Kidney epithelial cell (primary cell): ENCODE data around the gene PRM3. TPM values are rescaled to one million over a fixed set of nuclear protein-coding genes. Genes with fewer than 3 reads are reported as not detected.

Experiments
- DNase-seq: peaks from one replicate; pipeline ENCODE4 v3.0.0-alpha.2; 2010; ENCODE audit warnings: low read depth
- H3K27me3 ChIP-seq: 2 replicates; pipeline ENCODE4 v1.6.0; 2011; ENCODE audit warnings: low read length; ENCODE audit not compliant: control insufficient read depth, insufficient read depth
- H3K36me3 ChIP-seq: 2 replicates; pipeline ENCODE4 v1.5.1; 2011; ENCODE audit warnings: low read length; ENCODE audit not compliant: control insufficient read depth, insufficient read depth
- H3K4me3 ChIP-seq: 2 replicates; pipeline ENCODE4 v1.5.1; 2011; ENCODE audit warnings: low read depth, mild to moderate bottlenecking, control low read depth, low read length
- CTCF ChIP-seq: IDR thresholded peaks from 2 replicates; pipeline ENCODE4 v1.5.1; 2011; ENCODE audit warnings: mild to moderate bottlenecking, moderate library complexity, low read length, control low read depth, inconsistent platforms; ENCODE audit not compliant: insufficient read depth, poor library complexity, severe bottlenecking
- total RNA-seq: library from RNA; depleted of rRNA; stranded (reverse); fragments of >200 nt; gene quantifications from 2 replicates; pipeline ENCODE4 v1.2.3, GENCODE V29; 2015

PRM3 gene
- total RNA-seq, 1 donor from 2014 or later, result not detected

GRCh38 chr16:11250786-11251524, 22.5 kb downstream of the PRM3 start:
- Histone ChIP-seq H3K4me3 (no peak overlapping the region), H3K27me3 (no peaks in the 10 kb centered on the region), H3K36me3 (peaks cover 1% of the 10 kb centered on the region)
- DNase-seq, result no peak
- no peak for TF ChIP-seq CTCF

GRCh38 chr16:11250091-11250785, 23.2 kb downstream of the PRM3 start:
- no peak overlapping the region for H3K4me3 ChIP-seq
- TF ChIP-seq CTCF, result no peak
- no peaks in the 10 kb centered on the region for H3K27me3 ChIP-seq
- H3K36me3 ChIP-seq, result peaks cover 1% of the 10 kb centered on the region
- DNase-seq, result no peak

GRCh38 chr16:11249233-11250061, 24.0 kb downstream of the PRM3 start:
- Histone ChIP-seq H3K4me3 (no peak overlapping the region), H3K27me3 (no peaks in the 10 kb centered on the region), H3K36me3 (peaks cover 1% of the 10 kb centered on the region)
- DNase-seq, result no peak
- no peak for TF ChIP-seq CTCF

- DNase-seq, result no peak
- Histone ChIP-seq H3K4me3 (no peak overlapping the region), H3K27me3 (no peaks in the 10 kb centered on the region), H3K36me3 (no peaks in the 10 kb centered on the region)
- no peak for TF ChIP-seq CTCF
These were observed 25.3 kb downstream of the PRM3 start for GRCh38 chr16:11248133-11248532.

- H3K36me3 ChIP-seq, result no peaks in the 10 kb centered on the region
- H3K27me3 ChIP-seq, result no peaks in the 10 kb centered on the region
- no peak overlapping the region for H3K4me3 ChIP-seq
- no peak for DNase-seq
- TF ChIP-seq CTCF, result no peak
These were observed 27.4 kb downstream of the PRM3 start for GRCh38 chr16:11245988-11246387.
